Adrenal gland (tissue), 12 donors: ENCODE measurements around the gene TNRC6C. TPM values are rescaled to one million over a fixed set of nuclear protein-coding genes. Genes with fewer than 3 reads are reported as not detected.
"Not testable (repeated sequence)": the region's sequence is repeated elsewhere in the genome, so short reads cannot be mapped to it uniquely, and the experiment has no call there.

ENCODE experiments used
- DNase-seq, 7 donors: peaks; one replicate each; pipeline ENCODE4 v3.0.0-alpha.2; 2019 to 2020
- H3K27ac ChIP-seq, 5 donors: fragments of 200-600 bp; sonication (generic) in 4 of 5; 1 replicate in 3 of 5; 2 replicates in 2 of 5; pipeline versions ENCODE4 v1.5.1 to v1.8.0; 2016 to 2020; ENCODE audit warnings: mild to moderate bottlenecking in 1 of 5
- H3K27me3 ChIP-seq: fragments of 200-600 bp; 2 replicates; pipeline ENCODE4 v1.8.0; 2021
- H3K36me3 ChIP-seq, 2 donors: fragments of 200-600 bp; replicated peaks in 1 of 2; 1 replicate in 1 of 2; 2 replicates in 1 of 2; pipeline versions ENCODE4 v1.5.1 to v1.8.0; 2018 to 2022
- H3K4me1 ChIP-seq, 2 donors: fragments of 200-600 bp; replicated peaks in 1 of 2; 1 replicate in 1 of 2; 2 replicates in 1 of 2; pipeline versions ENCODE4 v1.5.1 to v1.8.0; 2018 to 2021
- H3K4me3 ChIP-seq, 4 donors: fragments of 200-600 bp; sonication (generic) in 3 of 4; one replicate each; pipeline ENCODE4 v1.5.1; 2016 to 2018
- H3K9me3 ChIP-seq, 3 donors: fragments of 200-600 bp; sonication (generic) in 1 of 3; replicated peaks in 1 of 3; 1 replicate in 2 of 3; 2 replicates in 1 of 3; pipeline versions ENCODE4 v1.5.1 to v1.8.0; 2016 to 2021
- CTCF ChIP-seq, 6 experiments: fragments of 450-650 bp in 4 of 6; fragments of 200-600 bp in 2 of 6; sonication (generic) in 1 of 6; IDR thresholded peaks; 1 replicate in 5 of 6; 2 replicates in 1 of 6; pipeline versions ENCODE4 v1.5.1 to v1.8.0; 2016 to 2021; ENCODE audit warnings: antibody characterized with exemption in 6 of 6, mild to moderate bottlenecking in 2 of 6, moderate library complexity in 1 of 6
- POLR2A ChIP-seq, 2 donors: fragments of 450-650 bp; IDR thresholded peaks; one replicate each; pipeline ENCODE4 v1.6.1; 2017; ENCODE audit warnings: antibody characterized with exemption in 2 of 2, mild to moderate bottlenecking in 2 of 2, moderate library complexity in 1 of 2
- WGBS, 4 donors: extraction: QIAGEN DNeasy Blood & Tissue Kit in 2 of 4; methylation state at CpG; one replicate each; pipeline versions ENCODE4 v1.1.5 to v1.1.7; 2013 to 2017; 5-methylcytosine and 5-hydroxymethylcytosine counted together
- intact Hi-C, 2 donors: fragments of 100-400 bp; cut with DNase I; formaldehyde crosslinking; loops; one replicate each; pipeline versions ENCODE4 v1.14.1 to v1.15.0; 2022 to 2023
- polyA plus RNA-seq, 3 donors: library from polyadenylated mRNA; stranded (reverse); fragments of 200-250 nt in 2 of 3; fragments of 350-450 nt in 1 of 3; fragmentation: Illumina TruSeq in 1 of 3; extraction: RNeasy Lipid Tissue Mini Kit (QIAGEN cat#74804) in 1 of 3; gene quantifications; one replicate each; pipeline ENCODE4 v1.2.3, GENCODE V29; 2013 to 2014
- total RNA-seq, 9 donors: library from RNA; depleted of rRNA in 4 of 9; stranded (reverse); fragments of >200 nt in 4 of 9; fragments of 120-200 nt in 1 of 9; fragmentation: NEBNext Ultra II Directional in 1 of 9; extraction: Animal tissue kit (Norgen Biotek cat#: 25700) in 1 of 9; gene quantifications; one replicate each; pipeline versions ENCODE4 v1.1.0 to v1.2.4, GENCODE V29; 2013 to 2023
- donor health status: healthy with polysubstance abuse.
- donor health status: Bipolar disorder and iron deficiency.
- donor health status: DM: yes; HTN: yes; CAD: no.
- donor health status: DM: no; HTN: no; CAD: no.
- donor health status: DM: no; HTN: no; CAD: no.
- donor health status: DM: yes; HTN: yes; CAD: no.

The TNRC6C gene
- total and polyA plus RNA-seq, 12 donors: 2.8 to 18.7 (median 11.2) TPM

GRCh38 chr17:78075011-78075410, 116.5 kb downstream of the TNRC6C start:
- WGBS, 4 donors: 96 to 99% (median 97%) methylated on average over 10 of the region's 10 CpGs
- no peak overlapping the region for H3K27ac ChIP-seq
- intact Hi-C loops: no loop called here

GRCh38 chr17:78075545-78075944, 117.0 kb downstream of the TNRC6C start:
- Histone ChIP-seq H3K4me1 (no peaks in the 10 kb centered on the region), H3K36me3 (peaks cover 0 to 98% of the 10 kb centered on the region in 2 donors), H3K27me3 (no peaks in the 10 kb centered on the region), H3K9me3 (no peaks in the 10 kb centered on the region), H3K27ac (no peak overlapping the region), H3K4me3 (no peak overlapping the region)
- no peak for DNase-seq
- WGBS, 4 donors: 91 to 96% (median 94%) methylated on average over 5 of the region's 5 CpGs
- TF ChIP-seq POLR2A (IDR thresholded peaks at IDR 0.05): no peak
- TF ChIP-seq CTCF (IDR thresholded peaks at IDR 0.05): no peak
- intact Hi-C loops: no loop called here

More at GRCh38 chr17:78075011-78075410, 116.5 kb downstream of the TNRC6C start:
- H3K4me3 ChIP-seq: no peak overlapping the region
- no peak for DNase-seq
- no peak for TF ChIP-seq CTCF (IDR thresholded peaks at IDR 0.05)
- no peak for TF ChIP-seq POLR2A (IDR thresholded peaks at IDR 0.05)
- no peaks in the 10 kb centered on the region for H3K27me3 ChIP-seq
- H3K4me1 ChIP-seq: no peaks in the 10 kb centered on the region
- H3K36me3 ChIP-seq: peaks cover 0 to 92% of the 10 kb centered on the region in 2 donors
- H3K9me3 ChIP-seq: no peaks in the 10 kb centered on the region

DNA sequence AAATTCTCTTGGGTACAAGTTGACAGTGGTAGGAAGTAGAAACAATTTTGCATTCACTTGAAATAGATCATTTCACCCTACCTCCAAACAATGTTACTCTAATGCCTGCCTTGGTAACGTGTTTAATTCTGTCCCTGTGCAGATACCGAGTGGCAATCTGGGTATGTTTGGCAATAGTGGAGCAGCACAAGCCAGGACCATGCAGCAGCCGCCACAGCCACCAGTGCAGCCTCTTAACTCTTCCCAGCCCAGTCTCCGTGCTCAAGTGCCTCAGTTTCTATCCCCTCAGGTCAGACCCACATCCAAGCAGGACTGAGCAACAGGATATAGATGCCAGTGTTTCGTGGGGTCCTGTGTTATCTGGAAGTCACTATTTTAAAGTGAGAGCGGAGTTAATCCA, 120.8 kb downstream of the TNRC6C start:
- Histone ChIP-seq H3K4me1 (no peaks in the 10 kb centered on the region), H3K9me3 (no peaks in the 10 kb centered on the region), H3K36me3 (peaks cover 0 to 83% of the 10 kb centered on the region in 2 donors), H3K4me3 (no peak overlapping the region), H3K27ac (no peak overlapping the region), H3K27me3 (no peaks in the 10 kb centered on the region)
- TF ChIP-seq CTCF (IDR thresholded peaks at IDR 0.05) (no peak), POLR2A (IDR thresholded peaks at IDR 0.05) (no peak)
- 85 to 97% (median 95%) methylated on average over 6 of the region's 6 CpGs for WGBS, 4 donors
- intact Hi-C loops: no loop called here
- no peak for DNase-seq

DNA sequence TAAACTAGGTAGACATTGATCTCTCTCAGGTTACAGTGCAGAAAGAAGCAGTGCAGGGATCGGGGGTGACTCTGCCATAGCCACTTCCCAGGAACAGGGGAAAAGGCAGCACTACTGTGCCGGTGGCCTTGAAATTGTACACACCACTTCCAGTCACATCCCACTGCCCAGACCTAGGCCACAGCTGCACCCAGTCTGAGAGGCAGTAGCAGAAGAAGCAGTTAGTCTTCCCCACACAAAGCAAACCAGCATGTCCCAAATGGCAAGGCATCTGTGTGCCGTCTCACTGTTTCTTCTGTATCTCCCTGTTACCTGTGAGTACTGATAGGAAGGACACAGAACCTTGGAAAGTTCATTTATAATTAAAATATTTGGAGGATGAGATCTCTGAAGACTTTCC, 123.0 kb downstream of the TNRC6C start:
- H3K36me3 ChIP-seq: peaks cover 0 to 66% of the 10 kb centered on the region in 2 donors
- H3K27me3 ChIP-seq: no peaks in the 10 kb centered on the region
- intact Hi-C loops: no loop called here
- DNase-seq: no peak
- TF ChIP-seq CTCF (IDR thresholded peaks at IDR 0.05) (no peak), POLR2A (IDR thresholded peaks at IDR 0.05) (no peak)
- WGBS, 4 donors: 79 to 84% (median 81%) methylated on average over 3 of the region's 3 CpGs
- no peaks in the 10 kb centered on the region for H3K4me1 ChIP-seq
- no peaks in the 10 kb centered on the region for H3K9me3 ChIP-seq
- no peak overlapping the region for H3K4me3 ChIP-seq
- no peak overlapping the region for H3K27ac ChIP-seq

- DNase-seq, H3K27ac ChIP-seq, H3K4me3 ChIP-seq, H3K27me3 ChIP-seq, intact Hi-C loops, H3K4me1 ChIP-seq, H3K9me3 ChIP-seq: not testable (repeated sequence)
- 73 to 85% (median 79%) methylated on average over 5 of the region's 5 CpGs for WGBS, 4 donors
- peaks cover 0 to 66% of the 10 kb centered on the region in 2 donors for H3K36me3 ChIP-seq
These were observed 123.9 kb downstream of the TNRC6C start for GRCh38 chr17:78082355-78082872.
